Measurements from ENCODE around the gene TELO2.

Gene TELO2

GRCh38 chr16:1550696-1551095 is 57.5 kb downstream of the TELO2 start:
- H2AK5ac ChIP-seq (ENCODE audit: low read length), result no peak overlapping the region
- H3K23ac ChIP-seq (ENCODE audit: low read length), result no peak overlapping the region
- H3K9me3 ChIP-seq (ENCODE audit: insufficient read depth, low read depth, low read length), result peaks cover 3% of the 10 kb centered on the region
- H3K36me3 ChIP-seq (ENCODE audit: control insufficient read depth in 1 of 2, insufficient read depth in 2 of 2, low read length in 2 of 2), result peaks cover 32 to 36% of the 10 kb centered on the region in 2 experiments
- no peak overlapping the region for H3K4ac ChIP-seq (ENCODE audit: low read depth, low read length)
- H4K91ac ChIP-seq (ENCODE audit: low read depth, low read length), result no peak overlapping the region
- no peak overlapping the region for H2BK5ac ChIP-seq (ENCODE audit: low read depth, low read length, poor library complexity)
- no CpG with 5 or more reads among the region's 15 CpGs for WGBS (ENCODE audit: extremely low coverage, insufficient coverage, insufficient read length)
- no peak overlapping the region for H4K8ac ChIP-seq (ENCODE audit: low read depth, low read length)
- no peak for DNase-seq
- no peak overlapping the region for H3K9ac ChIP-seq (ENCODE audit: low read length)
- no peak overlapping the region for H3K4me3 ChIP-seq (ENCODE audit: low read depth, low read length)
- H3K27me3 ChIP-seq (ENCODE audit: insufficient read depth, low read length), result no peaks in the 10 kb centered on the region
- H2AFZ ChIP-seq (ENCODE audit: insufficient read depth, low read length, poor library complexity), result no peak overlapping the region
- H3K79me1 ChIP-seq (ENCODE audit: low read length), result peaks cover 2% of the 10 kb centered on the region
- H3K79me2 ChIP-seq (ENCODE audit: control insufficient read depth, insufficient read depth, low read length, poor library complexity), result no peaks in the 10 kb centered on the region
- H3K4me1 ChIP-seq (ENCODE audit: control insufficient read depth in 1 of 2, insufficient read depth in 2 of 2, low read length in 2 of 2), result peaks cover 4% of the 10 kb centered on the region in 2 experiments
- H2BK120ac ChIP-seq (ENCODE audit: insufficient read depth, low read length, poor library complexity), result no peak overlapping the region
- H3K4me2 ChIP-seq (ENCODE audit: low read length), result no peak overlapping the region
- no peak overlapping the region for H2BK12ac ChIP-seq (ENCODE audit: low read length)
- H4K12ac ChIP-seq (ENCODE audit: low read depth, low read length), result no peak overlapping the region
- H3K14ac ChIP-seq (ENCODE audit: low read length), result no peak overlapping the region
- no peak overlapping the region for H3K18ac ChIP-seq (ENCODE audit: low read length)
- no peak overlapping the region for H3K27ac ChIP-seq (ENCODE audit: low read depth, low read length)

GRCh38 chr16:1551166-1551565 is 58.0 kb downstream of the TELO2 start:
- Histone ChIP-seq H3K27ac (ENCODE audit: low read depth, low read length) (no peak overlapping the region), H3K4ac (ENCODE audit: low read depth, low read length) (no peak overlapping the region), H2BK5ac (ENCODE audit: low read depth, low read length, poor library complexity) (no peak overlapping the region), H3K9ac (ENCODE audit: low read length) (no peak overlapping the region), H3K9me3 (ENCODE audit: insufficient read depth, low read depth, low read length) (peaks cover 3% of the 10 kb centered on the region), H3K27me3 (ENCODE audit: insufficient read depth, low read length) (no peaks in the 10 kb centered on the region), H2BK120ac (ENCODE audit: insufficient read depth, low read length, poor library complexity) (no peak overlapping the region), H4K91ac (ENCODE audit: low read depth, low read length) (no peak overlapping the region), H4K8ac (ENCODE audit: low read depth, low read length) (no peak overlapping the region), H2AK5ac (ENCODE audit: low read length) (no peak overlapping the region), H3K18ac (ENCODE audit: low read length) (no peak overlapping the region), H3K4me2 (ENCODE audit: low read length) (no peak overlapping the region), H2AFZ (ENCODE audit: insufficient read depth, low read length, poor library complexity) (no peak overlapping the region), H3K14ac (ENCODE audit: low read length) (no peak overlapping the region), H3K4me3 (ENCODE audit: low read depth, low read length) (no peak overlapping the region), H3K36me3 (ENCODE audit: control insufficient read depth in 1 of 2, insufficient read depth in 2 of 2, low read length in 2 of 2) (peaks cover 33 to 39% of the 10 kb centered on the region in 2 experiments), H4K12ac (ENCODE audit: low read depth, low read length) (no peak overlapping the region), H3K79me1 (ENCODE audit: low read length) (no peaks in the 10 kb centered on the region), H3K23ac (ENCODE audit: low read length) (no peak overlapping the region), H3K4me1 (ENCODE audit: control insufficient read depth in 1 of 2, insufficient read depth in 2 of 2, low read length in 2 of 2) (no peaks in the 10 kb centered on the region), H3K79me2 (ENCODE audit: control insufficient read depth, insufficient read depth, low read length, poor library complexity) (no peaks in the 10 kb centered on the region), H2BK12ac (ENCODE audit: low read length) (no peak overlapping the region)
- WGBS (ENCODE audit: extremely low coverage, insufficient coverage, insufficient read length), result no CpG with 5 or more reads among the region's 12 CpGs
- DNase-seq, result no peak

- Histone ChIP-seq H4K12ac (ENCODE audit: low read depth, low read length) (no peak overlapping the region), H3K4ac (ENCODE audit: low read depth, low read length) (no peak overlapping the region), H3K4me1 (ENCODE audit: control insufficient read depth in 1 of 2, insufficient read depth in 2 of 2, low read length in 2 of 2) (no peaks in the 10 kb centered on the region), H3K4me3 (ENCODE audit: low read depth, low read length) (no peak overlapping the region), H3K27me3 (ENCODE audit: insufficient read depth, low read length) (no peaks in the 10 kb centered on the region), H3K14ac (ENCODE audit: low read length) (no peak overlapping the region), H3K18ac (ENCODE audit: low read length) (no peak overlapping the region), H3K23ac (ENCODE audit: low read length) (no peak overlapping the region), H3K27ac (ENCODE audit: low read depth, low read length) (no peak overlapping the region), H4K8ac (ENCODE audit: low read depth, low read length) (no peak overlapping the region), H3K79me2 (ENCODE audit: control insufficient read depth, insufficient read depth, low read length, poor library complexity) (no peaks in the 10 kb centered on the region), H4K91ac (ENCODE audit: low read depth, low read length) (no peak overlapping the region), H3K9ac (ENCODE audit: low read length) (no peak overlapping the region), H2BK5ac (ENCODE audit: low read depth, low read length, poor library complexity) (no peak overlapping the region), H2AFZ (ENCODE audit: insufficient read depth, low read length, poor library complexity) (no peak overlapping the region), H2BK12ac (ENCODE audit: low read length) (no peak overlapping the region), H3K79me1 (ENCODE audit: low read length) (no peaks in the 10 kb centered on the region), H2AK5ac (ENCODE audit: low read length) (no peak overlapping the region), H2BK120ac (ENCODE audit: insufficient read depth, low read length, poor library complexity) (no peak overlapping the region), H3K9me3 (ENCODE audit: insufficient read depth, low read depth, low read length) (peaks cover 3% of the 10 kb centered on the region), H3K36me3 (ENCODE audit: control insufficient read depth in 1 of 2, insufficient read depth in 2 of 2, low read length in 2 of 2) (peaks cover 33 to 40% of the 10 kb centered on the region in 2 experiments), H3K4me2 (ENCODE audit: low read length) (no peak overlapping the region)
- DNase-seq, result no peak
- WGBS (ENCODE audit: extremely low coverage, insufficient coverage, insufficient read length), result no CpG with 5 or more reads among the region's 15 CpGs
Observed at GRCh38 chr16:1552129-1552528, 59.0 kb downstream of the TELO2 start.

GRCh38 chr16:1553946-1554825 is 61.0 kb downstream of the TELO2 start:
- DNase-seq, result no peak
- no peaks in the 10 kb centered on the region for H3K4me1 ChIP-seq (ENCODE audit: control insufficient read depth in 1 of 2, insufficient read depth in 2 of 2, low read length in 2 of 2)
- no peak overlapping the region for H2AFZ ChIP-seq (ENCODE audit: insufficient read depth, low read length, poor library complexity)
- H2BK5ac ChIP-seq (ENCODE audit: low read depth, low read length, poor library complexity), result no peak overlapping the region
- no peak overlapping the region for H3K9ac ChIP-seq (ENCODE audit: low read length)
- peaks cover 3% of the 10 kb centered on the region for H3K9me3 ChIP-seq (ENCODE audit: insufficient read depth, low read depth, low read length)
- H2BK12ac ChIP-seq (ENCODE audit: low read length), result no peak overlapping the region
- no peaks in the 10 kb centered on the region for H3K27me3 ChIP-seq (ENCODE audit: insufficient read depth, low read length)
- H3K79me2 ChIP-seq (ENCODE audit: control insufficient read depth, insufficient read depth, low read length, poor library complexity), result no peaks in the 10 kb centered on the region
- WGBS (ENCODE audit: extremely low coverage, insufficient coverage, insufficient read length), result no CpG with 5 or more reads among the region's 19 CpGs
- H3K4me3 ChIP-seq (ENCODE audit: low read depth, low read length), result no peak overlapping the region
- no peak overlapping the region for H3K4me2 ChIP-seq (ENCODE audit: low read length)
- H3K14ac ChIP-seq (ENCODE audit: low read length), result no peak overlapping the region
- H3K36me3 ChIP-seq (ENCODE audit: control insufficient read depth in 1 of 2, insufficient read depth in 2 of 2, low read length in 2 of 2), result peaks cover 34 to 48% of the 10 kb centered on the region in 2 experiments
- no peak overlapping the region for H4K12ac ChIP-seq (ENCODE audit: low read depth, low read length)
- H3K27ac ChIP-seq (ENCODE audit: low read depth, low read length), result no peak overlapping the region
- no peak overlapping the region for H4K91ac ChIP-seq (ENCODE audit: low read depth, low read length)
- H3K18ac ChIP-seq (ENCODE audit: low read length), result no peak overlapping the region
- no peak overlapping the region for H2BK120ac ChIP-seq (ENCODE audit: insufficient read depth, low read length, poor library complexity)
- no peak overlapping the region for H3K4ac ChIP-seq (ENCODE audit: low read depth, low read length)
- H2AK5ac ChIP-seq (ENCODE audit: low read length), result no peak overlapping the region
- no peaks in the 10 kb centered on the region for H3K79me1 ChIP-seq (ENCODE audit: low read length)
- H4K8ac ChIP-seq (ENCODE audit: low read depth, low read length), result no peak overlapping the region
- no peak overlapping the region for H3K23ac ChIP-seq (ENCODE audit: low read length)
